K562 (cell line): ENCODE measurements around the gene CFAP70. TPM values are rescaled to one million over a fixed set of nuclear protein-coding genes. Genes with fewer than 3 reads are reported as not detected.
A peak's percentile ranks its signal among the peaks of the same experiment; 100 is the strongest.
"Not testable (repeated sequence)": the region's sequence is repeated elsewhere in the genome, so short reads cannot be mapped to it uniquely, and the experiment has no call there.

Source experiments
- ATAC-seq: fragments of 200-7000 bp; cut with Tn5 transposase; 3 replicates; pipeline ENCODE4 v1.9.1; 2020; ENCODE audit warnings: moderate library complexity
- BruUV-seq: library from RNA; stranded (reverse); fragments of 400-500 nt; replicated peaks from 2 replicates; lab custom pipeline; 2021; lab: Mats Ljungman, UMichigan
- CTCF ChIA-PET: fragments of 300-600 bp; formaldehyde crosslinking; extraction: SDS; loops from one replicate; lab custom pipeline; 2021; ENCODE audit warnings: low intra/inter-chr PET ratio; lab: Yijun Ruan, JAX
- POLR2A ChIA-PET: fragments of 300-600, 350-650 bp; sonication (Branson Sonifier 250); formaldehyde crosslinking; extraction: SDS; loops from one replicate; lab custom pipeline; 2021; ENCODE audit warnings: antibody characterized with exemption, inconsistent platforms; lab: Yijun Ruan, JAX
- DNase-seq, 4 experiments: peaks; one replicate each; pipeline versions ENCODE4 v3.0.0 to v3.0.0-alpha.2; 2011 to 2018; ENCODE audit warnings: low spot score in 3 of 4, mixed read lengths in 3 of 4; ENCODE audit errors: extremely low read depth in 1 of 4
- FAIRE-seq: peaks from 2 replicates; lab custom pipeline; 2011; peaks lifted over from hg19 to GRCh38; lab: Jason Lieb, UNC
- H2AFZ ChIP-seq: 2 replicates; pipeline ENCODE4 v1.6.0; 2011; ENCODE audit warnings: low read depth, low read length, control low read depth, inconsistent platforms
- H3K27ac ChIP-seq: fragments of 200-600 bp; 3 replicates; pipeline ENCODE4 v1.8.0; 2011; ENCODE audit warnings: low read depth, mild to moderate bottlenecking, control low read depth, inconsistent platforms, low read length, moderate library complexity, mixed read lengths; ENCODE audit errors: extremely low read depth
- H3K27me3 ChIP-seq, 2 experiments: fragments of 300-600 bp in 1 of 2; 2 replicates in 1 of 2; 3 replicates in 1 of 2; pipeline versions ENCODE4 v1.6.0 to v1.8.0; 2011; ENCODE audit warnings: inconsistent platforms in 2 of 2, low read length in 2 of 2, mild to moderate bottlenecking in 1 of 2, mixed read lengths in 1 of 2, moderate library complexity in 1 of 2; ENCODE audit not compliant: control insufficient read depth in 2 of 2, insufficient read depth in 2 of 2
- H3K36me3 ChIP-seq: fragments of 300-600 bp; 3 replicates; pipeline ENCODE4 v1.8.0; 2011; ENCODE audit warnings: mild to moderate bottlenecking, low read length, inconsistent platforms; ENCODE audit not compliant: control insufficient read depth, insufficient read depth
- H3K4me1 ChIP-seq, 2 experiments: fragments of 200-600 bp in 1 of 2; replicated peaks in 1 of 2; 2 replicates in 1 of 2; 3 replicates in 1 of 2; pipeline versions ENCODE4 v1.5.1 to v1.8.0; 2011; ENCODE audit warnings: inconsistent platforms in 2 of 2, low read length in 2 of 2, mild to moderate bottlenecking in 1 of 2, mixed read lengths in 1 of 2, moderate library complexity in 1 of 2; ENCODE audit not compliant: control insufficient read depth in 2 of 2, insufficient read depth in 2 of 2
- H3K4me2 ChIP-seq: 2 replicates; pipeline ENCODE4 v1.6.1; 2011; ENCODE audit warnings: low read length, control low read depth, inconsistent platforms, mixed read lengths; ENCODE audit not compliant: insufficient read depth
- H3K4me3 ChIP-seq: fragments of 200-600 bp; sonication (generic), shearing (Covaris generic); 2 replicates; pipeline ENCODE4 v1.5.1; 2016; ENCODE audit warnings: control low read depth, inconsistent platforms
- H3K79me2 ChIP-seq: fragments of 200-600 bp; 3 replicates; pipeline ENCODE4 v1.8.0; 2011; ENCODE audit warnings: low read length, inconsistent platforms; ENCODE audit not compliant: control insufficient read depth, insufficient read depth
- H3K9ac ChIP-seq, 2 experiments: 2 replicates each; pipeline versions ENCODE4 v1.6.0 to v1.6.1; 2011; ENCODE audit warnings: low read depth in 2 of 2, low read length in 2 of 2, control low read depth in 1 of 2, inconsistent platforms in 1 of 2, mild to moderate bottlenecking in 1 of 2, mixed read lengths in 1 of 2; ENCODE audit not compliant: insufficient read depth in 1 of 2
- H3K9me1 ChIP-seq: one replicate; pipeline ENCODE4 v1.6.0; 2011; ENCODE audit warnings: inconsistent platforms, mild to moderate bottlenecking, low read length, moderate library complexity; ENCODE audit not compliant: control insufficient read depth, insufficient read depth
- H3K9me3 ChIP-seq: replicated peaks from 2 replicates; pipeline ENCODE4 v1.5.1; 2011; ENCODE audit warnings: low read depth, low read length, inconsistent platforms; ENCODE audit not compliant: control insufficient read depth, insufficient read depth
- H4K20me1 ChIP-seq: replicated peaks from 2 replicates; pipeline ENCODE4 v1.6.1; 2011; ENCODE audit warnings: low read length, inconsistent platforms, mixed read lengths; ENCODE audit not compliant: control insufficient read depth, insufficient read depth
- AFF1 ChIP-seq, 2 experiments: fragments of 450-650 bp; IDR thresholded peaks; 2 replicates each; pipeline ENCODE4 v1.6.1; 2018; ENCODE audit warnings: mild to moderate bottlenecking in 2 of 2, low read depth in 1 of 2; ENCODE audit not compliant: partially characterized antibody in 2 of 2
- WGBS: fragments of 100-300 bp; shearing (Covaris generic); methylation state at CpG from one replicate; pipeline ENCODE4 v1.1.6; 2016; ENCODE audit warnings: low coverage, mixed read lengths; ENCODE audit not compliant: insufficient coverage; ENCODE audit errors: missing lambda C conversion rate; 5-methylcytosine and 5-hydroxymethylcytosine counted together
- in situ Hi-C: fragments of 300-500 bp; cut with MboI; formaldehyde crosslinking; loops from 4 replicates; pipeline ENCODE4 v1.15.0; 2018; ENCODE audit warnings: inconsistent platforms, mixed read lengths
- intact Hi-C: fragments of 100-400 bp; cut with micrococcal nuclease; formaldehyde crosslinking; loops from 2 replicates; pipeline ENCODE4 v1.14.2; 2022
- polyA plus RNA-seq, 8 experiments: library from polyadenylated mRNA; depleted of rRNA in 4 of 8; stranded (reverse) in 5 of 8; unstranded in 3 of 8; fragments of >200 nt; fragmentation: Nextera tagmentation in 2 of 8; fragmentation: Illumina TruSeq in 1 of 8; extraction: Ambion mirVana in 2 of 8; extraction: Trizol in 1 of 8; gene quantifications; 2 replicates each; pipeline versions ENCODE4 v1.2.1 to v1.2.3, GENCODE V29; 2011 to 2014; ENCODE audit warnings: inconsistent platforms in 1 of 8, missing spikeins in 1 of 8
- total RNA-seq, 7 experiments: library from RNA; depleted of rRNA in 6 of 7; stranded (reverse); fragments of >200 nt in 6 of 7; fragmentation: Illumina TruSeq in 2 of 7; extraction: Trizol in 2 of 7; gene quantifications; 2 replicates each; pipeline versions ENCODE4 v1.2.1 to v1.2.3, GENCODE V29; 2011 to 2021; ENCODE audit warnings: low replicate concordance in 1 of 7

Gene CFAP70
- total and polyA plus RNA-seq, 9 of the 15 experiments (the other 6 are each of a cell fraction or from before 2014, with no cell fraction given) = 0.27 to 1.6 (median 0.86) TPM

GRCh38 chr10:73328523-73328922 is 30.1 kb downstream of the CFAP70 start:
- H2AFZ ChIP-seq, DNase-seq, H3K4me3 ChIP-seq, H3K4me2 ChIP-seq, ATAC-seq, CTCF ChIA-PET, POLR2A ChIA-PET, in situ Hi-C loops, intact Hi-C loops, H3K36me3 ChIP-seq, H3K9me1 ChIP-seq, H3K27me3 ChIP-seq, BruUV-seq, H3K79me2 ChIP-seq, H4K20me1 ChIP-seq, H3K4me1 ChIP-seq, H3K9me3 ChIP-seq, H3K27ac ChIP-seq, H3K9ac ChIP-seq, FAIRE-seq: not testable (repeated sequence)
- WGBS = no CpG with 5 or more reads among the region's 1 CpG
- TF ChIP-seq AFF1 (IDR thresholded peaks at IDR 0.05; ENCODE audit: low read depth in 1 of 2, partially characterized antibody in 2 of 2) = peak in 1 of 2 experiments; percentile 93
